GM18517 (cell line): ENCODE results near the gene PPP1R12B.
"Not testable (repeated sequence)": the region's sequence is repeated elsewhere in the genome, so short reads cannot be mapped to it uniquely, and the experiment has no call there.

Experiments
- ATAC-seq: cut with Tn5 transposase; IDR thresholded peaks from one replicate; pipeline ENCODE4 v1.9.1; 2021; ENCODE audit warnings: mild to moderate bottlenecking, moderate library complexity; ENCODE audit not compliant: unreplicated experiment

The PPP1R12B gene

GRCh38 chr1:202625416-202626360 lies 277.2 kb downstream of the PPP1R12B start:
- no peak for ATAC-seq

- ATAC-seq = not testable (repeated sequence)
Observed at GRCh38 chr1:202627036-202627435, 278.5 kb downstream of the PPP1R12B start.

- ATAC-seq = no peak
Observed at GRCh38 chr1:202627841-202628565, 279.5 kb downstream of the PPP1R12B start.

- peak; percentile 7 for ATAC-seq
Observed at GRCh38 chr1:202628646-202629215, 280.2 kb downstream of the PPP1R12B start.

GRCh38 chr1:202629257-202629811 lies 280.8 kb downstream of the PPP1R12B start:
- peak; percentile 93 for ATAC-seq

GRCh38 chr1:202630096-202630495 lies 281.6 kb downstream of the PPP1R12B start:
- ATAC-seq = not testable (repeated sequence)

- no peak for ATAC-seq
Observed at GRCh38 chr1:202630541-202630940, 282.0 kb downstream of the PPP1R12B start.

- ATAC-seq = no peak
Observed at GRCh38 chr1:202631076-202631923, 282.8 kb downstream of the PPP1R12B start.

- ATAC-seq = no peak
Observed at GRCh38 chr1:202632241-202632640, 283.7 kb downstream of the PPP1R12B start.

GRCh38 chr1:202636171-202636570 lies 287.7 kb downstream of the PPP1R12B start:
- ATAC-seq = not testable (repeated sequence)

- ATAC-seq = not testable (repeated sequence)
Observed at GRCh38 chr1:202637321-202638018, 289.0 kb downstream of the PPP1R12B start.

GRCh38 chr1:202638019-202638700 lies 289.7 kb downstream of the PPP1R12B start:
- ATAC-seq = no peak

- ATAC-seq = not testable (repeated sequence)
Observed at GRCh38 chr1:202638701-202639305, 290.3 kb downstream of the PPP1R12B start.

GRCh38 chr1:202639500-202639899 lies 291.0 kb downstream of the PPP1R12B start:
- no peak for ATAC-seq

GRCh38 chr1:202642212-202642611 lies 293.7 kb downstream of the PPP1R12B start:
- ATAC-seq = no peak
